Measurements from ENCODE around the gene TM9SF2. TPM values are rescaled to one million over a fixed set of nuclear protein-coding genes. Genes with fewer than 3 reads are reported as not detected.
"Not testable (repeated sequence)": the region's sequence is repeated elsewhere in the genome, so short reads cannot be mapped to it uniquely, and the experiment has no call there.

The TM9SF2 gene
- polyA plus RNA-seq: 10 to 100 TPM; 26.3 to 48.0 TPM

- no peaks in the 10 kb centered on the region for H3K27me3 ChIP-seq (ENCODE audit: control insufficient read depth in 1 of 2, insufficient read depth in 2 of 2, low read length in 2 of 2)
- no peaks in the 10 kb centered on the region for H3K4me1 ChIP-seq (ENCODE audit: control insufficient read depth in 2 of 2, insufficient read depth in 2 of 2, low read length in 1 of 2)
- H3K27ac ChIP-seq (ENCODE audit: low read depth in 2 of 2, low read length in 1 of 2): peak within 1 kb of the TSS; percentile 89 to 99
- H3K4me3 ChIP-seq (ENCODE audit: low read depth in 1 of 2, low read length in 2 of 2): peak within 1 kb of the TSS; percentile 91 to 99
- WGBS, 2 donors: 0% methylated on average over 55 of the region's 55 CpGs
- H3K9me3 ChIP-seq (ENCODE audit: control insufficient read depth in 2 of 2, insufficient read depth in 1 of 2, low read depth in 1 of 2, low read length in 1 of 2): no peaks in the 10 kb centered on the region
- no peaks in the 10 kb centered on the region for H3K36me3 ChIP-seq (ENCODE audit: control insufficient read depth in 2 of 2, insufficient read depth in 2 of 2, low read length in 1 of 2)
Measured at GRCh38 chr13:99501184-99501847, at the start of gene TM9SF2. Gene TM9SF2 (plus strand): TSS chr13:99501472. CDS start chr13:99501607, 135 bp downstream.

DNA sequence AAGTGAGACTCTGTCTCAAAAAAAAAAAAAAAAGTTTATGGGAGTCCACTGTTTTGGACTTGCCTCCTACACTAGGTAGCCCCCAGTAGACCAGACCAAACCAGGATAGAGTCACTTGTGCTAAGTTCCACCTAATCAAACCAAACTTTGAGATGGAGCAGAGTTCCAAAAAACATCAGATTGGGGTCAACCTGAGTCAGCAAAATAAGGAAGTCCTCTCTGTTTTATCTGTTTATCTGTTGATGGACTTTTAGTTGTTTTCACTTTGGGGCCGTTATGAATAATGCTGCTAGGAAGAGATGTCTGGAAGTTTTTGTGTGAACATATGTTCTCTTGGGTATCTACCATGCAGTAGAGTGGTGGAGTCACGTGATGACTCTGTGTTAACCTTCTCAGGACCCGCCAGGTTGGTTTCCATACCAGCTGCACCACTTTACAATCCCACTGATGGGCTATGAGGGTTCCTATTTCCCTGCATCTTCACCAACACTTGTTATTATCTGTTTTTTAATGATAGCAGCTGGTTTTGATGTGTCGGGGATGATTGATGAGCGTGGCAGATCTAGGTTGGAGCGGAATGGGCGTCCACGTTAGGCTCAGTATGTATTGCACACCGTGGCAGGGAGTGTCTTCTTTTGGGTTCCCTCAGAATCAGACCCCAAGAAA is 46.6 kb upstream of the TM9SF2 start:
- WGBS, 2 donors: 86 to 92% methylated on average over 9 of the region's 9 CpGs

DNA sequence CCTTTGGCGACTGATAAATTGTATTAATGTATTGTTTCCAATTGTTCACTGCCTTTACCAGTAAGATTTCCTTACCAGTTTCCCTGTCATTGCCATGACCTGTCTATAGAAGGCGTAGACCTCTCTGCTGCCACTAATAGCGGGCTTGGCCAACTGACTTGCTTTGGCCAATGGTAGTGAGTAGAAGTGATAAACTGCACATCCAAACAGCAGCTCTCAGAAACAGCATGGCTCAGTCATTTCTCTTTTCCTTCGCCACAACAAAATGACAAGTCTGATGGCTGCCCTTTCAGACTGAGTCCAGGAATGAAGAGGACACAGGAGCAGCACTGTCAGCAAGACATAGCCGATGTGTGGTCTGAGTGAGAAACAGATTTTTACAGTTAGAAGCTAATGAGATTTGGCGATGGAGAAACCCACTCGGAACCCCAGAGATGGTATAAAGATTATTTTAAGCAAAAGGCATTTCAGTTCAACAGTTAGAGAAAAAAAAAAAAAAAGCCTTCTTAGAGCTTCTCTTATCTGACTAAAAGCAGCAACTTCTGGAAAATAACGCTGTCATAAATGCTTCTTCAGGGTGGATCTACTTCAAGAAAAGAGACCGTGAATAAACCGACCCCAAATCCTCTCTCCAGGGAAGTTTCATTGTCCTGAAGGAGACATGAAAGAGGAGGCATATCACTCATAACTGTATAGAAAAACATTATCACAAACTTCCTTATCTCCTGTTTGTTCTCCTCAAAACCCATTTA is 42.0 kb upstream of the TM9SF2 start:
- no peaks in the 10 kb centered on the region for H3K9me3 ChIP-seq (ENCODE audit: control insufficient read depth in 2 of 2, insufficient read depth in 1 of 2, low read depth in 1 of 2, low read length in 1 of 2)
- H3K27me3 ChIP-seq (ENCODE audit: control insufficient read depth in 1 of 2, insufficient read depth in 2 of 2, low read length in 2 of 2): no peaks in the 10 kb centered on the region
- H3K27ac ChIP-seq (ENCODE audit: low read depth in 2 of 2, low read length in 1 of 2): no peak overlapping the region
- no peaks in the 10 kb centered on the region for H3K4me1 ChIP-seq (ENCODE audit: control insufficient read depth in 2 of 2, insufficient read depth in 2 of 2, low read length in 1 of 2)
- WGBS, 2 donors: 81 to 84% methylated on average over 10 of the region's 10 CpGs
- no peak overlapping the region for H3K4me3 ChIP-seq (ENCODE audit: low read depth in 1 of 2, low read length in 2 of 2)
- no peaks in the 10 kb centered on the region for H3K36me3 ChIP-seq (ENCODE audit: control insufficient read depth in 2 of 2, insufficient read depth in 2 of 2, low read length in 1 of 2)

More for the DNA sequence above, 46.6 kb upstream of the TM9SF2 start:
- Histone ChIP-seq H3K36me3 (ENCODE audit: control insufficient read depth in 2 of 2, insufficient read depth in 2 of 2, low read length in 1 of 2) (no peaks in the 10 kb centered on the region), H3K27ac (ENCODE audit: low read depth in 2 of 2, low read length in 1 of 2) (no peak overlapping the region), H3K9me3 (ENCODE audit: control insufficient read depth in 2 of 2, insufficient read depth in 1 of 2, low read depth in 1 of 2, low read length in 1 of 2) (no peaks in the 10 kb centered on the region), H3K4me1 (ENCODE audit: control insufficient read depth in 2 of 2, insufficient read depth in 2 of 2, low read length in 1 of 2) (no peaks in the 10 kb centered on the region), H3K4me3 (ENCODE audit: low read depth in 1 of 2, low read length in 2 of 2) (no peak overlapping the region), H3K27me3 (ENCODE audit: control insufficient read depth in 1 of 2, insufficient read depth in 2 of 2, low read length in 2 of 2) (no peaks in the 10 kb centered on the region)

GRCh38 chr13:99460802-99461201 is 40.5 kb upstream of the TM9SF2 start:
- not testable (repeated sequence) for H3K4me3 ChIP-seq (ENCODE audit: low read depth in 1 of 2, low read length in 2 of 2); H3K9me3 ChIP-seq (ENCODE audit: control insufficient read depth in 2 of 2, insufficient read depth in 1 of 2, low read depth in 1 of 2, low read length in 1 of 2)
- WGBS, 2 donors: 71 to 77% methylated on average over 4 of the region's 4 CpGs

GRCh38 chr13:99463646-99464397 is 37.5 kb upstream of the TM9SF2 start:
- H3K9me3 ChIP-seq (ENCODE audit: control insufficient read depth in 2 of 2, insufficient read depth in 1 of 2, low read depth in 1 of 2, low read length in 1 of 2): no peaks in the 10 kb centered on the region
- no peak overlapping the region for H3K4me3 ChIP-seq (ENCODE audit: low read depth in 1 of 2, low read length in 2 of 2)
- no peaks in the 10 kb centered on the region for H3K27me3 ChIP-seq (ENCODE audit: control insufficient read depth in 1 of 2, insufficient read depth in 2 of 2, low read length in 2 of 2)
- WGBS, 2 donors: 96 to 98% methylated on average over 3 of the region's 3 CpGs
- no peak overlapping the region for H3K27ac ChIP-seq (ENCODE audit: low read depth in 2 of 2, low read length in 1 of 2)
- H3K4me1 ChIP-seq (ENCODE audit: control insufficient read depth in 2 of 2, insufficient read depth in 2 of 2, low read length in 1 of 2): no peaks in the 10 kb centered on the region
- no peaks in the 10 kb centered on the region for H3K36me3 ChIP-seq (ENCODE audit: control insufficient read depth in 2 of 2, insufficient read depth in 2 of 2, low read length in 1 of 2)

More at GRCh38 chr13:99460802-99461201, 40.5 kb upstream of the TM9SF2 start:
- H3K27ac ChIP-seq (ENCODE audit: low read depth in 2 of 2, low read length in 1 of 2); H3K36me3 ChIP-seq (ENCODE audit: control insufficient read depth in 2 of 2, insufficient read depth in 2 of 2, low read length in 1 of 2); H3K27me3 ChIP-seq (ENCODE audit: control insufficient read depth in 1 of 2, insufficient read depth in 2 of 2, low read length in 2 of 2); H3K4me1 ChIP-seq (ENCODE audit: control insufficient read depth in 2 of 2, insufficient read depth in 2 of 2, low read length in 1 of 2): not testable (repeated sequence)

DNA sequence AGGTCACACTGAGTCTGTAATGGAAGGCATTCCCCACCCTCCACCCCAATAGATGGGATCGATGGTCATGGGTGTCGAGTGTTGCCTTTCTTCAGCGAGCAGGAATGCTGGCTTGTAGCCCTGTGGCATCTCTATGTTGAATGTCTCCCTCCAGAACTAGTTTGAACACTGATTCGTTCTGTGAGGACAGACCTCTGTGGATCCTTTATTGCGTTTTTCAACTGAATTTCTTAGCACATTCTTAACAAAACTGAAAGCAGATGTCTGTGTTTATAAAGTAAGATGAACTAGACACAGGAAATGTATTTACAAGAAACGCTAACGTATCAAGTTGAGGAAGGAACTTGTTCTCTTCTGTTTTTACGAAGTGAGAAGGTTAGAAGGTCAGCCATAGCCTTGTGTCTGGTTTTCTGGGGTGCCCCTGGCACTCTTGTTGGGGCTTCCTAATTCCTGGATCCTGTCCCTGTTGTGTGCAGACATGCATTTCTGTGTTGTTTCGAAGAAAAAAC is 36.8 kb upstream of the TM9SF2 start:
- 61% methylated on average over 9 of the region's 9 CpGs for WGBS, 2 donors
- Histone ChIP-seq H3K4me3 (ENCODE audit: low read depth in 1 of 2, low read length in 2 of 2) (no peak overlapping the region), H3K36me3 (ENCODE audit: control insufficient read depth in 2 of 2, insufficient read depth in 2 of 2, low read length in 1 of 2) (no peaks in the 10 kb centered on the region), H3K9me3 (ENCODE audit: control insufficient read depth in 2 of 2, insufficient read depth in 1 of 2, low read depth in 1 of 2, low read length in 1 of 2) (no peaks in the 10 kb centered on the region), H3K4me1 (ENCODE audit: control insufficient read depth in 2 of 2, insufficient read depth in 2 of 2, low read length in 1 of 2) (no peaks in the 10 kb centered on the region), H3K27ac (ENCODE audit: low read depth in 2 of 2, low read length in 1 of 2) (no peak overlapping the region), H3K27me3 (ENCODE audit: control insufficient read depth in 1 of 2, insufficient read depth in 2 of 2, low read length in 2 of 2) (no peaks in the 10 kb centered on the region)

- WGBS, 2 donors: 86 to 87% methylated on average over 2 of the region's 2 CpGs
- Histone ChIP-seq H3K36me3 (ENCODE audit: control insufficient read depth in 2 of 2, insufficient read depth in 2 of 2, low read length in 1 of 2) (no peaks in the 10 kb centered on the region), H3K27ac (ENCODE audit: low read depth in 2 of 2, low read length in 1 of 2) (no peak overlapping the region)
Measured at GRCh38 chr13:99465454-99465853, 35.8 kb upstream of the TM9SF2 start.

DNA sequence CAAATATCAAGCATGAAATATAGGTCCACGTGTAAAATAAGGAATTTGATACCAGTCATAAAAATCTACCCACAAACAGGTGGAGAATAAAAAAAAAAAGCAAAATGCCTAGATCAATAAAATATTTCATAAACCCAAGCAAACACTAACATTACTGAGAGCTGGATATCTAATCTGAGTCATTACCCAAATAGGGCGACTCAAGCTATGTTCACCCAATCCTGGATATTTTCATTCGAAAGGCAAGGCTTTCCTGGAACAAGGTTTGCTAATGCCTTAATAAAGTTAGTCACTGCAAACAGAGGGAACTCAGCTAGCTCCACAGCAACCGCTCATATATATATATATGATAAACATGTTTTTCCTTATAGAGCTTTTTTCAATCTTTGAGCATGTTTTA is 33.5 kb upstream of the TM9SF2 start:
- no peak overlapping the region for H3K4me3 ChIP-seq (ENCODE audit: low read depth in 1 of 2, low read length in 2 of 2)
- no peaks in the 10 kb centered on the region for H3K36me3 ChIP-seq (ENCODE audit: control insufficient read depth in 2 of 2, insufficient read depth in 2 of 2, low read length in 1 of 2)
- no peaks in the 10 kb centered on the region for H3K27me3 ChIP-seq (ENCODE audit: control insufficient read depth in 1 of 2, insufficient read depth in 2 of 2, low read length in 2 of 2)
- 64 to 72% methylated on average over 4 of the region's 4 CpGs for WGBS, 2 donors
- no peaks in the 10 kb centered on the region for H3K4me1 ChIP-seq (ENCODE audit: control insufficient read depth in 2 of 2, insufficient read depth in 2 of 2, low read length in 1 of 2)
- no peaks in the 10 kb centered on the region for H3K9me3 ChIP-seq (ENCODE audit: control insufficient read depth in 2 of 2, insufficient read depth in 1 of 2, low read depth in 1 of 2, low read length in 1 of 2)
- no peak overlapping the region for H3K27ac ChIP-seq (ENCODE audit: low read depth in 2 of 2, low read length in 1 of 2)

More at GRCh38 chr13:99465454-99465853, 35.8 kb upstream of the TM9SF2 start:
- Histone ChIP-seq H3K27me3 (ENCODE audit: control insufficient read depth in 1 of 2, insufficient read depth in 2 of 2, low read length in 2 of 2) (no peaks in the 10 kb centered on the region), H3K4me1 (ENCODE audit: control insufficient read depth in 2 of 2, insufficient read depth in 2 of 2, low read length in 1 of 2) (no peaks in the 10 kb centered on the region), H3K9me3 (ENCODE audit: control insufficient read depth in 2 of 2, insufficient read depth in 1 of 2, low read depth in 1 of 2, low read length in 1 of 2) (no peaks in the 10 kb centered on the region), H3K4me3 (ENCODE audit: low read depth in 1 of 2, low read length in 2 of 2) (no peak overlapping the region)

DNA sequence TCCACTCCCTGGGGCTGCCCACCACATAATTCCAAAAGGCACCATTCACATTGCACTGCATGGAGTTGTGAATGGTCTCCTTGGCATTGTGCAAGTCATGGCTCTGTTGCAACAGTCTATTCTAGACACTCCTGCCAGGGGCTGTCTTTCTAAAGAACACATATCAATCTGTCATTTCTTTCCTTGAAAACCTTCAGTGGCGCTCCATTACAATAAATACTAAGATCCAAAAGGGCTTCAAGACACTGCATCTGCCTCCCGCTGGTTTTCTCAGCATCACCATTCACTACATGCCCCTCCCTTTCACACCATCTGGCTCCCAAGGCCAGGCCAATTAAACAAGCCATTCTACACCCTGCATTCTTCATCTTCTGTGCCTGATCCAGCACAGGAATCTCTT is 32.2 kb upstream of the TM9SF2 start:
- Histone ChIP-seq H3K4me1 (ENCODE audit: control insufficient read depth in 2 of 2, insufficient read depth in 2 of 2, low read length in 1 of 2) (no peaks in the 10 kb centered on the region), H3K4me3 (ENCODE audit: low read depth in 1 of 2, low read length in 2 of 2) (no peak overlapping the region), H3K27me3 (ENCODE audit: control insufficient read depth in 1 of 2, insufficient read depth in 2 of 2, low read length in 2 of 2) (no peaks in the 10 kb centered on the region), H3K9me3 (ENCODE audit: control insufficient read depth in 2 of 2, insufficient read depth in 1 of 2, low read depth in 1 of 2, low read length in 1 of 2) (no peaks in the 10 kb centered on the region), H3K27ac (ENCODE audit: low read depth in 2 of 2, low read length in 1 of 2) (no peak overlapping the region), H3K36me3 (ENCODE audit: control insufficient read depth in 2 of 2, insufficient read depth in 2 of 2, low read length in 1 of 2) (no peaks in the 10 kb centered on the region)
- 68 to 78% methylated on average over 2 of the region's 2 CpGs for WGBS, 2 donors
